Activated CD8-positive, alpha-beta memory T cell treated with anti-CD3 and anti-CD28 coated beads, Interleukin-2, amount 50 U/mL, for 48 hours (primary cell): ENCODE measurements around the gene TRIM47.

ENCODE experiments used
- DNase-seq: peaks from one replicate; pipeline ENCODE4 v3.0.0-alpha.2; 2020

TRIM47 gene, protein sequence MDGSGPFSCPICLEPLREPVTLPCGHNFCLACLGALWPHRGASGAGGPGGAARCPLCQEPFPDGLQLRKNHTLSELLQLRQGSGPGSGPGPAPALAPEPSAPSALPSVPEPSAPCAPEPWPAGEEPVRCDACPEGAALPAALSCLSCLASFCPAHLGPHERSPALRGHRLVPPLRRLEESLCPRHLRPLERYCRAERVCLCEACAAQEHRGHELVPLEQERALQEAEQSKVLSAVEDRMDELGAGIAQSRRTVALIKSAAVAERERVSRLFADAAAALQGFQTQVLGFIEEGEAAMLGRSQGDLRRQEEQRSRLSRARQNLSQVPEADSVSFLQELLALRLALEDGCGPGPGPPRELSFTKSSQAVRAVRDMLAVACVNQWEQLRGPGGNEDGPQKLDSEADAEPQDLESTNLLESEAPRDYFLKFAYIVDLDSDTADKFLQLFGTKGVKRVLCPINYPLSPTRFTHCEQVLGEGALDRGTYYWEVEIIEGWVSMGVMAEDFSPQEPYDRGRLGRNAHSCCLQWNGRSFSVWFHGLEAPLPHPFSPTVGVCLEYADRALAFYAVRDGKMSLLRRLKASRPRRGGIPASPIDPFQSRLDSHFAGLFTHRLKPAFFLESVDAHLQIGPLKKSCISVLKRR

DNA sequence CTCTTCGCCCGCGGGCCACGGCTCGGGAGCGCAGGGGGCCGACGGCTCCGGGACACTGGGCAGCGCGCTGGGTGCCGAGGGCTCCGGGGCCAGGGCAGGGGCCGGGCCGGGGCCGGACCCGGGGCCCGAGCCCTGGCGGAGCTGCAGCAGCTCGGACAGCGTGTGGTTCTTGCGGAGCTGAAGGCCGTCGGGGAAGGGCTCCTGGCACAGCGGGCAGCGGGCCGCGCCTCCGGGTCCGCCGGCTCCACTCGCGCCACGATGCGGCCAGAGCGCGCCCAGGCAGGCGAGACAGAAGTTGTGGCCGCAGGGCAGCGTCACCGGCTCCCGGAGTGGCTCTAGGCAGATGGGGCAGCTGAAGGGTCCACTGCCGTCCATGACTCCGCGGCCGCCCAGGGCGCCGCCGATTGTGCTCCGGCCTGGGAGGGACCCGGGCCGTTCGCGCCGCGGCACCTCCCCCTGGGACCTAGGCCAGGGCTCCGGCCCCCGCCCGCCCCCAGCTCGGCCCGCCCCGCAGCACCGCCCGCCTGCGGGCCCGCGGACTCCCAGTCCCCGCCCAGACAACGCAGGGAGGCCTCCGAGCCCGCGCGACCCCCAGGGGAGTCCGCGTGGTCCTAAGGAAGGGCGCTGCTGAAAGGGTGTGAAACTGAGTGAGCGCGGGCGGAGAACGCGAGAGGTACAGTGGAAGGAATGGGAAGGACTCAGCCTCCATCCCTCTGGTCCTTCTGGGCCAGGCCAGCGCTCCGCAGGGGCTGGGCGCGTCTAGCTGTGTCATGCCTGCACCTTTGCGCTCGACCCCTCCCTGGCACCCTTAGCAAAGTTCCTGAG, at the start of gene TRIM47:
Gene TRIM47 (minus strand): TSS at position 408 of the 825 bp plus-strand sequence. CDS start 33 bp downstream, at position 375.
- DNase-seq, result peak; percentile 72

DNA sequence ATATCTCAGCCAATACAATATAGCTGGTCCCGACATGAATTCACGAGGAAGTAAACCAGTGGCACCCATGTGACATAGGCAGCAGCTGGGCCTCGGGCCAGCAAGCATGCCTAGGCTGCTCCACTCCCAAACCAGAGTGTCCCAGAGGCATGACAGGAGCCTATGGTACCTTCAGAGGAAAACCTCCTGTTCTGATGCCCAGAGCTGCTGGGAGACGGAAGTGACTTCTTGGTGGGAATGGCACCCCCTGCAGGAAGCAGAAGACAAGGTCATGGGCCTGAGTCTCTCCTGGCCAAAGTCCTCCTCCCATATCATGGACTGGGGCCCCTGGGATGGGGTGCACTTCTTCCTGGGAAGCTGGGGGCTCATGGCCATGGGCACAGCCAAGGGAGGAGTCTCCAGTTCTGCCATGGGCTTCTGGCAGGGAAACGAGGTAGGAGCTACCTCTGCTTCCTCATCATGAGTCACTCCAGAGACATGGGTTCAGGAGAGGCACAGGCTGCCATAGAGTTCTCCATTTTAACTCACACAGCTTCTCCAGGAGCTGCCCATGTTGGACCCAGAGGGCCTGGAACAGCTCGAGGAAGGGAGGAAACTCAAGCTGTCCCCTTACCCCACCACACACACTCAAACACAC, 49.0 kb upstream of the TRIM47 start:
- no peak for DNase-seq

DNA sequence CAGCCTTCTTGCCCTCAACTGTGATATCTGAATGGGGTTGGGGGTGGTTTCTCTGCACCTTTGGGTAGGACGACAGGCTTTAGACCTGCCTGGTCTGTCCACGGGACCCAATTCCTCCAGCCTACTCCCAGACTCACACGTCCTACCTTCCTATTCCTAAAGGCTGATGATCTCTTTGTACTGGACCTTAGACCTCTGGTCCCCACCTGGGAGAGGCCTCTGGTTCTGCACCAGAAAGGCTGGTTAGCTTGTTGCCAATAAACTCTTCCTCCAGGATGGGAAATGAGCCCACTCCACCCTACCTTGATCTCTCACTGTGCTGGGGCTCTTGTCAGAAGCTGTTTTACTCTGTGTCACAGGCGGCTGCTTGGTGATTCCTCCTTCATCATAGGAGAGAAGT, 48.1 kb upstream of the TRIM47 start:
- no peak for DNase-seq

DNA sequence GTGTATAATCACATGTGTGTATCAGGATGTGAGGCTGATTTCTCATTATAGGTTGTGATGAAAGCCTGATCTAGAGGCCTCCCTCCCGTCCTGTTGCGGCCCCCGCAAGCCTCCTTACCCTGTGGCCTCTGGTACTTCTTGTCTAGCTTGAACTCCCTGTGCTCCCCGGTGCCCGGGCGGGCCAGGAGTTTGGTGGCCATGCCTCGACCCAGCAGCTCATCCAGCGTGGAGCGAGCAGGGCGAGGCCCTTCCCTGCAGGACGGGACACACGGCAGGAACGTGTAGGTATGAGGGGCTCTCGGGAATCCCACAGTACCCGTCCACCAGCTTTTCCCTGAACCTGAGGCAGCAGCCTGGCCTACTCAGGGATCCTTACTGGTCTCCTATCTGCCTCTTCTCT, 47.5 kb upstream of the TRIM47 start:
- DNase-seq, result no peak

DNA sequence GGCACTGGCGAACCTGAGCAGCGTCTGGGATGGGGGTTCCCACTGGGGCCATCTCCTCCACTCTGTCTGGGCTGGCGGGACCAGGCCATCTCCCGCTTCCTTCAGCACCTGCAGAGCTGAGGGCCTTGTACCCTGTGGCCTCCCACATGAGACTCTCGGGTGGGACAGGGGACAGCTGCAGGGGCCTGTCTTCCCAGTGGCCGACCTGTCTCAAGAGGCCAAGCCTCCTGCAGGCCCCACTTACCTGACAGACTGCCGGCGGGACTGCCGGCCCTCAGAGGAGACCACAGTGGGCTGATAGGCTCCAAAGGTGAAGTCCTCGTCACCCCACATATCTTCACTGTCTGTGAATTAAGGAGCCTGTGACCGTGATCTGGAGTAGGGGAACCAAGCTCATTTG, 46.7 kb upstream of the TRIM47 start:
- no peak for DNase-seq

DNA sequence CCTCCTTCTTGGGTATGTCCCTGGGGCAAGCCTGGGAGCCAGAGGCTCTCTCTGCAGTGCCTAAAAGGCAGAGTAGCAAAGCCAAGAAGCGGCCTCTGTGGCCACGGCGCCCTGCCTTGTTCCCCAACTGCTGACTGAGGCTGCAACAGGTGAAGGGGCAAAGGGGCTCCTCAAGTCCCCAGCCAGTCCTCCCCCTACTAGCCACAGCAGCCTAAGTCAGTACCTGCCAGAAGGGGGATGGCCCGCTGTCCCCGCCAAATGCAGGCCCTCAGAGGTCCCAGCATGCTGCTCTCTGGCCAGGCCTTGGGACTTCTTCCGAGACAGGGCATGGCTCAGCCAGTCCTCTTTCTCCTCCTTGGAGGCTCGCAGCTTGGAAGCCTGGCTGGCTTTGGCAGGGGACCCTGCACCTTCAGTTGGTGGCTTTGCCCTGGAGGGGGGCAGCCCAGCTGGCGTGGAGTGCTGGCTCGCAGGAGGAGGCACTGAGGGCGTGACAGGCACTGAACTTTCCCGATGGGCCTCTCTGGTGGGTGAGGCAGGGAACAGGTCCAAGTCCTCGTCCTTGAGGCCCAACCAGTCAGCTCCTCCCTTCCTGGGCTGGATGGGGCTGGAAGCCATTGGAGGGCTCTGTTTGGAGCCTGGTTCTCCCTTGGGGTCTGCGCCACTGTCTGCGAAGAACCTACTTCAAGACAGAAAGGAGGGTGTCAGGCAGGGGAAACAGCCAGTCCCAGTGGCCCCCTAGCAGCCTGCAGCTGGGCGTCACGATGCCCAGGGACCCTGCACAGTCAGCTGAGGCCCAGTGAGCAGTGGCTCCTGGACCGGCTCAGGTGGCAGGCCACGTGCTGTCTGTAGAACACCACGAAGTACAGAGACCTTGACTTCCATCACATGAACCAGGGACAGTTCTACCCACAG, 44.8 kb upstream of the TRIM47 start:
- no peak for DNase-seq

DNA sequence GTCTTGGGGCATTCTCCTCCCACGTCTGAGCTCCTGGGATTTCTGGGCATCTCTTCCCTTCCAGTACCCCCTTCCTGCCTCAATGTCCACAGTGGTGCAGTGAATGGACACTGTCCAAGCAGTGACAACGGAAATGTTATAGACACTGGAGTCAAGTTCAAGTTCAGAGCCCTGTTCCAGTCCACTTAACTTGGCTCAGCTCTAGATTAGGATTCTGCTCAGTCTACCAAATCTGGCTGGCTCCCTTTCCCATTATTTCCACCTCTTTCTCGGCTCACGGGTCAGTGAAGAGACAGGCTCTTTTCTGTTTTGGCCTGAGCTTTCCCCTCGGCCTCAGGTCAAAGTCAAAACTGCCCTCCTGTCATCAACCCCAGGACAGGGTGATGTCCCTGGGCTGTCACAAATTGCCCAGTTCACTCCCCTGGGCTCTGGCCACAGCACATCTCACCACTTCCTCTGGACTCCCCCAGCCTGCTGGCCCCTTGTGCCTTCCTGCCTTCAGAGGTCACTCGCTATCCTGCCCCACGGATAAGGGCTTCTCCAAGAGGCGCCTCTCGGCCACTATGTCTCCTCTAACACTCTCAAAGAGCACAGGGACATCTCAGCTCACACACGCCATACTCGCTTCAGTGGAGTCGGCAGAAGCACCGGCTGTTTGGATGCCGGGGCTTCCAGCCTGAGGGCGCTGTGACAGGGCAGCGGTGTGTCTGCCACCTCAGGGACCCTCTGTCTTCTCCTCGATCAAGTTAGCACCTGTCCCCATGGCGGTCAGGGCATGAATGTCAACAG, 44.0 kb upstream of the TRIM47 start:
- no peak for DNase-seq

DNA sequence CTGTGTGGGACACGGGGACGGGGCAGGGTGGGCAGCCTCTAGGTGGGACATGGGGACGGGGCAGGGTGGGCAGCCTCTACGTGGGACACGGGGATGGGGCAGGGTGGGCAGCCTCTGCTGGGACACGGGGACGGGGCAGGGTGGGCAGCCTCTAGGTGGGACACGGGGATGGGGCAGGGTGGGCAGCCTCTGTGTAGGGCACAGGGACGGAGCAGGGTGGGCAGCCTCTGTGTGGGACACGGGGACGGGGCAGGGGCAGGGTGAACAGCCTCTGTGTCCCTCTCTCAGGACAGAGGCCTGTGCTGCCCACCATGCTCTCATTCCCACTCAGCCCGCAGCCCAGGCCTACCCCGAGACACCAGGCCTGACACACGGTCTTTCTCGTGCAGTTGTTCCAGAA, 43.2 kb upstream of the TRIM47 start:
- DNase-seq, result no peak

DNA sequence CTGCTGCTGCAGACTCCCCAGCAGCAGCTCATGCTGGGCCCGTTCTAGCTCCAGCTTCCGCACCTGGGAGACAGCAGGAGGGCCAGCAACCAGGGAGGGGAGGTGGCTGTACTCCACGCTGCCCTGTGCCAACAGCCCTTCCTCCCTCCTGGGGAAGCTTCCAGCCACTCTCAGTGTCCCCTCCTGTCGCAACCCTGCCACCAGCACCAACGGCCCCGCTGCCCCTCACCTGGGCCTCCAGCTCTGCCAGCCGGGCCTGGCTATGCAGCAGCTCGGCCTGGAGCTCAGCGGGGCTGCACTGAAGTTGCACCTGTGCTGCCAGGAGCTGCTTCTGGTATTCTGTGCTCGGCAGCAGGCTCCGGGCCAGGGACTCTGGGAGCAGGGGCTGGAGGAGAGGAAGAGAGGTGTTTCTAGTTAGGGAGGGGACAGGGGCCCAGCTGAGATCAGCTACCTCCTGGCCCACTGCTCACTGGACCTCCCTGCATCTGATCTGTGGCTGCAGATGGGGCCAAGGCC, 41.7 kb upstream of the TRIM47 start:
- DNase-seq, result no peak

DNA sequence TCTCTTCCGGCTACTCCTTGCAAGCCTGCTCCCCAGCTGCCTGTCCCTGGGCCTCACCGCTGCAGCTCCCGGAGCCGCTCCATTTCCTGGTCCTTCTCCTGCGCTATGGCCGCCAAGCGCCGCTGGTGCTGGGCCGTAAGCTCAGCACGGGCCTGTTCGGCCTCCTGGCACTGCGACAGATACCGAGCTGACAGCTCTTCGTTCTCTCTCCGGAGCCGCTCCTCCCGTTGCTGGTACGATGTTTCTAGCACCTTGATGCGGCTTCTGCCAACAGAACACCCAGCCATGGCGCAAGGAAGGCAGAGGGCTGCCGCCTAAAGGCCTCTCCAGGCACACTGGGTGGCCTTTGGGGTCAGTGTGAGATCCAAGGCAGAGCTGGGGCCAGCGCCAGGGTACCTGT, 41.2 kb upstream of the TRIM47 start:
- DNase-seq, result no peak

DNA sequence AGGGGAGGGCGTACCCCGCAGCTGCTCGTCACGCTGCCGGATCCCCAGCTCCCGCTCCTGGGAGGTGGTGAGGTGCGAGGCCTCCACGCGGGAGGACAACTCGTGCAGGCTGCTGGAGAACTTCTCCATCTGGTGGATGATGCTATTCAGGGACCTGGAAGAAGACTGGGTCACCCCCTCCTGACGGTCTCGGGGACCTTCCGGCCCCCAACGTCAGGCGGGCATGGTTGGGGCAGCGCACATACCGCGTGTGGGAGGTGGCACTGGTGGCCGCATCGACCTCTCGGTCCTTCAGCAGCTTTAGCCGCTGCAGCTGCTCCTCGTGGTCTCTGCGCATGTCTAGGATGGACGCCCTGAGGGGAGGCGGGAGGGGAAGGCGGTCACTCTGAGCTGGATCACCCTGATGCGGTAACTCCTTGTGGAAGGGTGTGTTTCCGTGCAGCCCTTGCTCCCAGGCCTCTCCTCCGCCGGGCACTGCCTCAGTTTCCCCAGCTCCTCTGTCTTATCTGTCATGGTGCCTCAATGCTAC, 39.6 kb upstream of the TRIM47 start:
- DNase-seq, result no peak

DNA sequence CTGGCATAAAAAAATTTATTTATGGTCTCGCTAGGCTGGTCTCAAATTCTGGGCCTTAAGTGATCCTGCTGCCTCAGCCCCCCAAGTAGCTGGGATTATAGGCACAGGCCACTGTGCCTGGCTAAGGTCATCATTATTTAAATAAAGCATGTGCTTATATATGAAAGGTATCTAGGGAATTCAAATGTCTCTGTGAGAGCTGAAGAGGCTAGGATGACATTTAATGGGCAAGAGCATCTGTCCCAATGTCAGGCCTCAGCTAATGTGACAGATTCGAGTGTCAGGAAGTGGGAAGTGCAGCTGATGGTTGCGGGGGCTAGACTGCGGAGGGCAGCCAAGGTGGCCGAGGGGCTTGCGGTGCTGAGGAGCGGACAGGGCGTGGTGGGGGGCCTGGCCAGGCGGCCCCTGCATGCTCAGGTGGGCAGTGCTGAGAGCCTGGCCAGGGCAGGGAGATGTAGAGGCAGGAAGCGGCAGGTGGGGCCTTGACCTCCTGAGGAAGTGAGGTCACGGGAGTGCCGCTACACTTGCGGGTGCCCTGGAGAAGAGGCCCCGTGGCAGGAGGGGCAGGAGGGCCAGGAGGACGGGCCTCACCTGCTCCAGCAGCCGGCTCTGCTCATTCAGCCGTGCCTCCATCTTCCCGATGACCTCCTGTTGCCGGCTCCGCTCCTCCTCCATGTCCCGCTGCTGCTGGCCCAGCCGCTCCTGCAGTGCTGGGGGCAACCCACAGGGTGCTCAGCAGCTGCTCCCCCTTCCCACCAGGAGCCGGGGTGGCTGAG, 38.9 kb upstream of the TRIM47 start:
- DNase-seq, result no peak

DNA sequence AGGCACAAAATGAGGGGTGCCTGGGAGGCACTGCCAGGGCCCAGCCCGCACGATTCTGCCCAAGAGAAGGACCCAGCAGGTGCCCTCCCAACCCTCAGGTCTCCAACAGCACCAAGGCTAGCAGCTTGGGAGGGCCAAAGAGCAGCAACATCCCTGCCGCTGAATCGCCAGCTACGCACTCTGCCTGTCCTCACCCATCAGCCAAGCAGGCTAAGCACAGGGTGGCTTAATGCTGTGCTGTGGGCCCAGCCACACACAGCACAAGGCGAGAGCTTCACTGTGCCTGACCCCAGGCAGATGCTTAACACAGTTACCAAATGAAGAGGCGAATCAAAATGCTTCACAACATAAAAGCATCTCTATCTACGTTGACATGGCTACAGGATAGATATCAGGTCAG, 36.9 kb upstream of the TRIM47 start:
- DNase-seq, result no peak

DNA sequence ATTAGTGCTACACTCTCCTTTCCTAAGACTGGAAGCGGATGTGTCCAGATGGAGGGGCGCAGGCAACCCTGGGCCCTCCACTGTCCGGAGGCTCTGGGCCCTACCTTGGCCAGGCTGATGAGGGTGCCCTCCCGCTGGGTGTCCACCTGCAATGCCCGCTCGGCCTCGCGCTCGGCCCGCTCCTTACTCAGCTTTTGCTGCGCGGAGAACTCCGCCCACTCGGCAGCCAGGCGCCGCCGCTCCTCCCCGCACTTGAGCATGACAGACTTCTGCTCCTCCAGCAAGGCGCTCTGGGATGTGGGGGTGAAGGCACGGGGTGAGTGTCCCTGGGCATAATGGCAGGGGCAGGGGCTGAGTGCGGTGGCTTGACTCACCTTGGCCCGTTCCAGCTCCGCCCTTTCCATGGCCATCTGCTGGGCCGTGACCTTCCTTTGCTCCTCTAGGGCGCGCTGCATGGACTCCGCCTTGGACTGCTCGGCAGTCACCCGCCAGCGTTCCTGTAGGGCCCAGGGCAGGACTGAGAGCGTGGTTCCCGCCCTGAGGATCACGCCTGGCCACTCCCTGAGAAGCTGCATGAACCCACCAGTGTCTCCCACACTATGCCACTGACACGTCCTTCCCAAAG, 36.4 kb upstream of the TRIM47 start:
- no peak for DNase-seq

DNA sequence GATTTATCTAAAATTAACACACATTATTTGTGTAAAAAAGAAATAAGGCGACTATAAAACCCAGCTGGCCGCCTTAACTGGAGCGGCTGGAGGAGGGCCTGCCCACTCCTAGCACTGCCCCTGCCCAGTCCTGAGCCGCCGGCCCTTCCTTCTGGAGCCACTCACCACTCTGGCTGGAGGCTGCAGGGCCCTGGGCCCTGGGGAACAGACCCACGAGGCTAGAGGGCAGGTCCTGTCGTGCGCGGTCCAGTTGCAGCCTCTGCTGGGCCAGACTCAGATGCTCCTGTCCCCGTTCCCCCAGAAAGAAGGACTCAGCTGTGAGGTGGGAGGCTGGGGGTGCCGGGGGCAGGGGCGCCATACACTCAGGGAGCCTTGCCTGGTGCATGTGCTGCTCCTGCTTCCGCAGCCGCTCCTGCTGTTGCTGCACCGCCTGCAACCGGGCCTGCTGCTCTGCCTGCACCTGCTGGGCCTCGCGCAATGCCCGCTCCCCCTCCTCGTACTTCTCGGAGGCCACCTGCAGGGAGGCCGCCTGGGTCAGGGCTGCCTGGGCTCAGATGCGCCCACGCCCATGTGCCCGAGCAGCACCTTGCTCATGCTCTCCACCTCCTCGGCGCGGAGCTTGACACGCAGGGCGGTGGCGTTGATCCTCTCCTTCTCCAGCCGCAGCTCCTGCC, 35.3 kb upstream of the TRIM47 start:
- DNase-seq, result no peak

DNA sequence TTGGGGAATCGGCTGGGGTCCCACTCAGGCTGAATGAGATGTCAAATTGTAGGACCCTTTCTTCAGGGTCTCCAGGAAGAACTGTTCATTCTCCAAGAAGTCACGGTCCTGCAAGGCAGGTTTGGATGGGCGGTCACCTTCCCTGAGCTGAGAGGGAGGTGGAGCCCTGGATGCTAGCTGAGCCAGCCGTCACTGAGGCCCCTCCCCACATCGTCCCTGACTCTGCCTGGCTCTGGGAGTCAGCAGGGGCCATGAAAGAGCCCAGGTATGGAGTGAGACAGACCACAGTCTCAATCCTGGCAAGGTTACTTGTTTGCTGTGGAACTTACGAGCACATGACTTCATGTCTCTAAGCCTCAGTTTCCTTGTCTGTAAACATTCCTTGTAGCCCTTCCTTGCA, 32.3 kb upstream of the TRIM47 start:
- no peak for DNase-seq

DNA sequence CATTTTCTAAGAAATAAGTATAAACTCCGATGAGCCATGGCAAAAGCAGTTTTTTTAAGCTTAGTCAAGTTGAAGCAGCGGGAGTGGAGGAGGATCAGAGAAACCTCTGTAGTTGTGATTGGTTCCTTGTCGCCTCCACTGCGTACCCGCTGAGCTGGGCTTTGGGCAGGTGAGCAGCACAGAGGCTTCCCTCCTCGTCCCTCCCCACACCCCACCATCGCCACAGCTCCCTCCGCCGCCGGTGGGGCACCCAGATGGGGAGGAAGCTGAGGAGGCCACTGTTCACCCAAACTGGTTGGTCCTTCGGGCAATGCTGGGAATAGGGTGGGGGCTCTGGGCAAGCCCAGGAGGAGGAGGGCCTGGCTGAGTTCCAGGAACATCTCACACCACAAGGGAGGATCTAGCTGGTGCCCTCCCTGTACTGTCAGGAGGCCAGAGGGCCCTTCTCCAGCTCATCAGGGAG, 31.5 kb upstream of the TRIM47 start:
- no peak for DNase-seq

DNA sequence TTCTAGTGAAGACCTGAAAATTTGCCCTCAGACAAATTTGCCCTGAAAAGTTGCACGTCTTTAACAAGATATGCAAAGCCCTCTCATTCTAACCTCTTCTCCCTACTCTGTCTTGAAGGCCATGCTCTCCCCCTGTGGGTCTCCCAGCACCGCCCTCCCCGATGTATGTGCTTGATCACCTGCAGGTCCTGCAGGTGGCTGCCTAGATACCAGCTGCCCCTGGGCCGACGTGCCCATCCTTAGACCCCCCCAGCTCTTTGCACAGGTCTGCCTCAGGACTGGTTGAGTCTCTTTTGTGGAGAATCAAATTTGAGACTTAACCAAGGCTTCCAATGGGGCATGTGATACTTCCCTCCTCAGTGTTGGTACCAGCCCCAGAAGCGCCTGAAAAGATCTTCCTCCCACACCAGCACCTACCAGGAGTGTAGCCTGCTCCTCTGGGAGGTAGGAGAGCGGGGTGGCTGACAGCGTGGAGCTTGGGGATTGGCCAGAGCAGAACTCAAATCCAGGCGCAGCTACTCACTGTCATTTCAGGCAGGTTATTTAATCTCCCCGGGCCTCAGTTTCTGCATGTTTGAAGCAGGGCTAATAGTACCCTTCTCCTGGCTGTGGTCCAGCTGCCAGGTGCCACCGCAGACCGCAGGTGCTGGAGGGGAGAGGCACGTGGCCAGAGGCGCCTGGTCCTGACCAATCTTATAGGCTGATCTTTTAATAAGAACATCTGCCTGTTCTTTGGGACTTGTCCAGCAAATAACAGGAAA, 30.9 kb upstream of the TRIM47 start:
- no peak for DNase-seq
